Erythroblast (primary cell): ENCODE results near the gene ADAM12.

Source experiments
- GATA1 ChIP-seq: IDR thresholded peaks from 2 replicates; pipeline ENCODE4 v1.6.1; 2011; ENCODE audit warnings: low read depth, mild to moderate bottlenecking, control low read depth, low read length, moderate library complexity
- POLR2A ChIP-seq: IDR thresholded peaks from 2 replicates; pipeline ENCODE4 v1.6.1; 2011; ENCODE audit warnings: mild to moderate bottlenecking, low read length

DNA sequence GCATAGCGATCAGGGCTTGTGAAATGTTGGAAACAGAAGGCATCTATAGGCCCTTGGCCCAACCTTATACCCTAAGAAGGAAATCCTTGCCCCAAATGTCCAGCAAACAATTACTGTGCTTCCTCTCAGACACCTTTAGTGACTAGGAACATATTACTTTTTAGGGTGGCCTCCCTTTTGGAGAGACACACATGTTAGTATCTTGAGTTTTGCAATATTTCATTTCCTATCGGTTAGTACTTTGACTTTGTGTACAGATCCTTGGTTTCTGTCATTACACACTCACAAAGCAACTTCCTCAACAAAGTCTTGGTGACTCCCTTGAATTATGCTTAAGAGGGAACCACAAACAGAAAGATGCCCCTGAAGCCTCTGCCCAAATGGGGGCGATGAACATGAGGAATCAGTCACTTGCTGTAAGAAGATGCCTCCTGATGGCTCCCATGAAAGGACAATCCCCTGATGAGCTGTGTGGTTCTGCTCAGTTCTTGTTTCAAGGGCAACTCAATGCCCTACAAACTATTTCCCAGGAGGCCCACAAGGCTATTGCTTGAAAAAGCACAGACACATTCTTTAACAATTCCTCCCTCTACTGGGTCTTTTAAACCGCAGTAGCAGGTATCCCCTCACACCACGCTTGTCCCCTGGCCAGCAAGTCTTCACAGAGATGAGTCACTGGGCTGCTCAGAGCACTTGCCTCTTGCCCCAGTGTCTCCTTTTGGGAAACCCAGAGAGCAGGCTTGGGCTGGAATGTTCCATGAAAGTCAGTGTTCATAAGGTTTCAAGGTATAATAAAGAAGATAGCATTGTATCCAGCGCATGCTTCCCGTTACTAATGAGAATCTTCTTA is 295.7 kb downstream of the ADAM12 start:
- TF ChIP-seq POLR2A (no peak), GATA1 (no peak)
